ENCODE results near the gene NAE1.

DNA sequence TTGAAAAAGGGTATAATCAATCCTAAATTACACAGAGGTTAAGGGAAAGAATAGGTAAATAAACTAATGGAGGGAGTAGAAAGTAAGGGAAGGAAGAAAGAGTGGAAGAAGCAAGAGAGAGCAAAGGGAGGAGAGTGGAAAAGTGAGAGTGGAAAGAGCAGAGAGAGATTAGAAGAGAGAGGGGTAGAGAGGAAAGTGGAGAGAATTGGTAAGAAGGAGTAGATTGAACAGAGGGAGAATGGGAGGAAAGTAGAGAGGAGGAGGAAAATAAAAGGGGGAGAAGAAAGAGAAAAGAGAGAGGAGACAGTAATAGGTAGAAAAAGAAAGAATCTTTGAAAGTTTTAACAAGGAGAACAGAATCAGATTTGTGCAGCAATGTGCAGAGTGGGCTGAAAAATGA is 54.3 kb downstream of the NAE1 start:
- TF ChIP-seq, protein P1, sequence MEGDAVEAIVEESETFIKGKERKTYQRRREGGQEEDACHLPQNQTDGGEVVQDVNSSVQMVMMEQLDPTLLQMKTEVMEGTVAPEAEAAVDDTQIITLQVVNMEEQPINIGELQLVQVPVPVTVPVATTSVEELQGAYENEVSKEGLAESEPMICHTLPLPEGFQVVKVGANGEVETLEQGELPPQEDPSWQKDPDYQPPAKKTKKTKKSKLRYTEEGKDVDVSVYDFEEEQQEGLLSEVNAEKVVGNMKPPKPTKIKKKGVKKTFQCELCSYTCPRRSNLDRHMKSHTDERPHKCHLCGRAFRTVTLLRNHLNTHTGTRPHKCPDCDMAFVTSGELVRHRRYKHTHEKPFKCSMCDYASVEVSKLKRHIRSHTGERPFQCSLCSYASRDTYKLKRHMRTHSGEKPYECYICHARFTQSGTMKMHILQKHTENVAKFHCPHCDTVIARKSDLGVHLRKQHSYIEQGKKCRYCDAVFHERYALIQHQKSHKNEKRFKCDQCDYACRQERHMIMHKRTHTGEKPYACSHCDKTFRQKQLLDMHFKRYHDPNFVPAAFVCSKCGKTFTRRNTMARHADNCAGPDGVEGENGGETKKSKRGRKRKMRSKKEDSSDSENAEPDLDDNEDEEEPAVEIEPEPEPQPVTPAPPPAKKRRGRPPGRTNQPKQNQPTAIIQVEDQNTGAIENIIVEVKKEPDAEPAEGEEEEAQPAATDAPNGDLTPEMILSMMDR (IDR thresholded peaks at IDR 0.05; ENCODE audit: insufficient read depth, low read depth, low read length) = no peak
- TF ChIP-seq EZH2 (IDR thresholded peaks at IDR 0.05; ENCODE audit: insufficient read depth, low read length) = no peak
